B cell (primary cell): Measurements from ENCODE around the gene FTL. TPM values are rescaled to one million over a fixed set of nuclear protein-coding genes. Genes with fewer than 3 reads are reported as not detected.

Source experiments
- ATAC-seq: fragments of 200-7000 bp; cut with Tn5 transposase; one replicate; pipeline ENCODE4 v1.10.0; 2021; ENCODE audit warnings: low read depth, mild to moderate bottlenecking, moderate number of reproducible peaks, moderate library complexity
- CTCF ChIA-PET: fragments of 350-600 bp; sonication (Branson Sonifier 250); formaldehyde crosslinking; loops from one replicate; lab custom pipeline; 2021; ENCODE audit warnings: antibody characterized with exemption, inconsistent platforms; lab: Charles Lee
- POLR2A ChIA-PET: fragments of 350-600 bp; sonication (Branson Sonifier 250); formaldehyde crosslinking; loops from one replicate; lab custom pipeline; 2021; ENCODE audit warnings: antibody characterized with exemption; lab: Charles Lee
- DNase-seq: peaks from one replicate; pipeline ENCODE4 v3.0.0; 2013
- H2AFZ ChIP-seq: 2 replicates; pipeline ENCODE4 v1.6.1; 2012; ENCODE audit warnings: mild to moderate bottlenecking, low read depth, low read length; ENCODE audit not compliant: insufficient read depth, poor library complexity, severe bottlenecking
- H3K27ac ChIP-seq, 2 donors: 1 replicate in 1 of 2; 2 replicates in 1 of 2; pipeline ENCODE4 v1.5.1; 2012 to 2013; ENCODE audit warnings: low read length in 2 of 2, mild to moderate bottlenecking in 2 of 2, moderate library complexity in 1 of 2
- H3K27me3 ChIP-seq, 4 experiments: fragments of 200-600 bp in 1 of 4; sonication (generic) in 1 of 4; replicated peaks in 1 of 4; 1 replicate in 2 of 4; 2 replicates in 2 of 4; pipeline versions ENCODE4 v1.6.1 to v1.7.0; 2013 to 2016; ENCODE audit warnings: low read length in 3 of 4, mild to moderate bottlenecking in 2 of 4, mixed read lengths in 1 of 4, moderate library complexity in 1 of 4; ENCODE audit not compliant: insufficient read depth in 4 of 4, control insufficient read depth in 3 of 4; ENCODE audit errors: control extremely low read depth in 1 of 4
- H3K36me3 ChIP-seq, 2 experiments: replicated peaks in 1 of 2; 1 replicate in 1 of 2; 2 replicates in 1 of 2; pipeline versions ENCODE4 v1.6.1 to v1.7.1; 2013; ENCODE audit warnings: low read length in 1 of 2; ENCODE audit not compliant: insufficient read depth in 2 of 2, control insufficient read depth in 1 of 2; ENCODE audit errors: control extremely low read depth in 1 of 2, extremely low read depth in 1 of 2
- H3K4me1 ChIP-seq, 2 donors: fragments of 200-600 bp in 1 of 2; sonication (generic) in 1 of 2; 1 replicate in 1 of 2; 2 replicates in 1 of 2; pipeline versions ENCODE4 v1.5.1 to v1.6.1; 2013 to 2017; ENCODE audit warnings: low read length in 2 of 2; ENCODE audit not compliant: control insufficient read depth in 2 of 2, insufficient read depth in 2 of 2
- H3K4me2 ChIP-seq: replicated peaks from 2 replicates; pipeline ENCODE3; 2012; ENCODE audit warnings: mild to moderate bottlenecking, low read depth, low read length; ENCODE audit not compliant: poor library complexity, severe bottlenecking
- H3K4me3 ChIP-seq, 5 experiments: fragments of 200-600 bp in 1 of 5; sonication (generic) in 1 of 5; 1 replicate in 3 of 5; 2 replicates in 2 of 5; pipeline versions ENCODE4 v1.5.1 to v1.7.0; 2011 to 2016; ENCODE audit warnings: low read length in 4 of 5, mild to moderate bottlenecking in 4 of 5, low read depth in 2 of 5, control low read depth in 1 of 5, moderate library complexity in 1 of 5; ENCODE audit not compliant: insufficient read depth in 1 of 5; ENCODE audit errors: control extremely low read depth in 1 of 5, extremely low read depth in 1 of 5
- H3K79me2 ChIP-seq: fragments of 200-600 bp; sonication (generic); one replicate; pipeline ENCODE4 v1.6.0; 2016; ENCODE audit warnings: low read length; ENCODE audit not compliant: control insufficient read depth, insufficient read depth
- H3K9ac ChIP-seq: fragments of 200-600 bp; sonication (generic); 2 replicates; pipeline ENCODE4 v1.6.1; 2017; ENCODE audit warnings: mild to moderate bottlenecking, low read length, moderate library complexity
- H3K9me3 ChIP-seq, 3 donors: one replicate each; pipeline versions ENCODE4 v1.6.1 to v1.7.1; 2013; ENCODE audit warnings: low read length in 2 of 3; ENCODE audit not compliant: control insufficient read depth in 2 of 3, insufficient read depth in 1 of 3; ENCODE audit errors: control extremely low read depth in 1 of 3
- H4K20me1 ChIP-seq: 2 replicates; pipeline ENCODE4 v1.6.0; 2012; ENCODE audit warnings: mild to moderate bottlenecking, low read length; ENCODE audit not compliant: insufficient read depth, control insufficient read depth, poor library complexity, severe bottlenecking
- H3K27ac Mint-ChIP-seq: one replicate; pipeline ENCODE4 v1.8.0; 2021; ENCODE audit warnings: mixed read lengths
- H3K27me3 Mint-ChIP-seq: one replicate; pipeline ENCODE4 v1.8.0; 2021; ENCODE audit warnings: mixed read lengths
- H3K4me1 Mint-ChIP-seq: one replicate; pipeline ENCODE4 v1.8.0; 2021; ENCODE audit warnings: mixed read lengths
- H3K4me3 Mint-ChIP-seq: one replicate; pipeline ENCODE4 v1.8.0; 2021; ENCODE audit warnings: mixed read lengths
- H3K9me3 Mint-ChIP-seq: one replicate; pipeline ENCODE4 v1.8.0; 2022; ENCODE audit warnings: mixed read lengths; ENCODE audit not compliant: insufficient read depth
- CTCF ChIP-seq: fragments of 200-600 bp; IDR thresholded peaks from one replicate; pipeline ENCODE4 v1.8.0; 2022; ENCODE audit warnings: antibody characterized with exemption, mild to moderate bottlenecking
- EZH2 ChIP-seq: IDR thresholded peaks from 2 replicates; pipeline ENCODE4 v1.6.1; 2012; ENCODE audit warnings: borderline replicate concordance, low read depth, mild to moderate bottlenecking, moderate library complexity, low read length; ENCODE audit not compliant: insufficient read depth, poor library complexity, severe bottlenecking
- whole genome bisulfite sequencing: methylation state at CpG from one replicate; pipeline ENCODE4 v1.1.5; 2013; ENCODE audit warnings: missing lambda C conversion rate; ENCODE audit not compliant: insufficient coverage; 5-methylcytosine and 5-hydroxymethylcytosine counted together
- intact Hi-C: fragments of 100-400 bp; cut with micrococcal nuclease; formaldehyde crosslinking; loops from one replicate; pipeline ENCODE4 v1.10.0; 2022
- polyA plus RNA-seq: library from polyadenylated mRNA; depleted of rRNA; stranded (reverse); fragments of >200 nt; gene quantifications from 2 replicates; pipeline ENCODE4 v1.2.3, GENCODE V29; 2012
- total RNA-seq, 2 donors: library from RNA; stranded (reverse); fragments of 120-200 nt in 1 of 2; gene quantifications; 1 replicate in 1 of 2; 2 replicates in 1 of 2; pipeline versions ENCODE4 v1.2.3 to v1.2.4, GENCODE V29; 2013 to 2022

Gene FTL
- total and polyA plus RNA-seq, 2 donors (not counting 1 experiment from before 2014, with no cell fraction given) = 832 to 937 TPM

- H2AFZ ChIP-seq = no peak overlapping the region
- H3K9ac ChIP-seq = no peak overlapping the region
- no peak for DNase-seq
- WGBS = 94% methylated on average over 11 of the region's 12 CpGs
- intact Hi-C loops = no loop called here
- H3K4me3 Mint-ChIP-seq = no peak overlapping the region
- TF ChIP-seq CTCF (no peak), EZH2 (no peak)
- no peak overlapping the region for H3K27ac ChIP-seq
- H3K4me1 ChIP-seq = peaks cover 5 to 6% of the 10 kb centered on the region in 2 donors
- no peak overlapping the region for H3K4me3 ChIP-seq
- ChIA-PET CTCF (interaction anchor here (1.4 kb wide), 1 partner anchor 134 kb away, joined by 3 read pairs; no protein-coding TSS in a partner anchor), POLR2A (no interaction called here)
- H3K9me3 ChIP-seq = no peaks in the 10 kb centered on the region
- H3K9me3 Mint-ChIP-seq = no peaks in the 10 kb centered on the region
- H3K4me2 ChIP-seq = no peak overlapping the region
- H3K79me2 ChIP-seq = no peaks in the 10 kb centered on the region
- H3K36me3 ChIP-seq = peaks cover 0 to 33% of the 10 kb centered on the region in 2 experiments
- no peaks in the 10 kb centered on the region for H4K20me1 ChIP-seq
- no peaks in the 10 kb centered on the region for H3K27me3 ChIP-seq
- ATAC-seq = no peak
- peaks cover 11% of the 10 kb centered on the region for H3K4me1 Mint-ChIP-seq
- H3K27me3 Mint-ChIP-seq = no peaks in the 10 kb centered on the region
- H3K27ac Mint-ChIP-seq = no peak overlapping the region
Measured at GRCh38 chr19:48921721-48922500, 43.2 kb upstream of the FTL start.
